Skeletal muscle satellite cell (primary cell): ENCODE results near the gene SLC11A2.

Experiments
- H3K27me3 ChIP-seq: 2 replicates; pipeline ENCODE4 v1.7.0; 2013; ENCODE audit warnings: low read length; ENCODE audit not compliant: control insufficient read depth, insufficient read depth
- H3K36me3 ChIP-seq: 2 replicates; pipeline ENCODE4 v1.7.0; 2013; ENCODE audit warnings: mild to moderate bottlenecking, control low read depth, low read length; ENCODE audit not compliant: insufficient read depth
- H3K4me1 ChIP-seq: 2 replicates; pipeline ENCODE4 v1.7.0; 2013; ENCODE audit warnings: low read length; ENCODE audit not compliant: control insufficient read depth, insufficient read depth
- H3K4me2 ChIP-seq: 2 replicates; pipeline ENCODE4 v1.7.0; 2013; ENCODE audit warnings: mild to moderate bottlenecking, low read length
- H3K4me3 ChIP-seq: 2 replicates; pipeline ENCODE4 v1.7.0; 2013; ENCODE audit warnings: low read length
- H3K9ac ChIP-seq: 2 replicates; pipeline ENCODE4 v1.7.0; 2013; ENCODE audit warnings: mild to moderate bottlenecking, low read depth, low read length, moderate library complexity
- H3K9me3 ChIP-seq: replicated peaks from 2 replicates; pipeline ENCODE4 v1.7.0; 2013; ENCODE audit warnings: mild to moderate bottlenecking, control low read depth, low read length

Gene SLC11A2

DNA sequence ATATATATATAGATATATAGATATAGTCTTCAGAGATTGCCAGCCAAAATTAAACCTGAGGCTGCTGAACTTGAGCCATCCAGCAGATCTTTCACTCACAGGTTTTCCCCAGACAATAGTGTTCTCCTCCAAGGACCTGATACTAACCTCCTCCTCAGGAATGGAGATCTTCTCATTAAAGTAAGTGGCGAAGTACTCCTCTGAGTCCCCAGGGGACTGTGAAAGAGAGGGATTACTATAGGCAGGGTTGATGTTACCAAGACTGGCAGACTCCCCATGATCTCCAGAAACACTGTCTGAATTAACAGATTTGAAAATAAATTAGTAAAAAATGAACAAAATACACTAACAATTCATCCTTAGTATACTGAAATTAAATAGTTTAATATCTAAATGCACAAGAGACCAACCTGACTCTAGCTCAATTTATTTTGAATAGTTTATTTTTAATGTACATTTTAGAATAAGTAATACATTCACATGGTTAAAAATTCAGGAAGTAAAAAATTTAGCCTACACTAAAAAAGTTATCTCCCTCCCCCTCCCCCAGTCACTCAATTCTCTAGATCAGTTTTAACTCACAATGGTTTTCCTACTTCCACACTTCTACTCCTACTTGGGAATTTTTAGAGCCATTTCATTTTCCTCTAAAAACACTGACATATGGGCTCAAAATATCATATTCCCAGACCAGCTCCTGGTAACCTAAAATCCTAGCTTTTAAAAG lies 17.7 kb downstream of the SLC11A2 start:
- H3K9me3 ChIP-seq, result no peaks in the 10 kb centered on the region
- H3K36me3 ChIP-seq, result peaks cover 9% of the 10 kb centered on the region
- peak overlapping the region; percentile 72 for H3K9ac ChIP-seq
- peak overlapping the region; percentile 71 for H3K4me2 ChIP-seq
- H3K27me3 ChIP-seq, result no peaks in the 10 kb centered on the region
- peaks cover 40% of the 10 kb centered on the region for H3K4me1 ChIP-seq
- peak overlapping the region; percentile 31 for H3K4me3 ChIP-seq

DNA sequence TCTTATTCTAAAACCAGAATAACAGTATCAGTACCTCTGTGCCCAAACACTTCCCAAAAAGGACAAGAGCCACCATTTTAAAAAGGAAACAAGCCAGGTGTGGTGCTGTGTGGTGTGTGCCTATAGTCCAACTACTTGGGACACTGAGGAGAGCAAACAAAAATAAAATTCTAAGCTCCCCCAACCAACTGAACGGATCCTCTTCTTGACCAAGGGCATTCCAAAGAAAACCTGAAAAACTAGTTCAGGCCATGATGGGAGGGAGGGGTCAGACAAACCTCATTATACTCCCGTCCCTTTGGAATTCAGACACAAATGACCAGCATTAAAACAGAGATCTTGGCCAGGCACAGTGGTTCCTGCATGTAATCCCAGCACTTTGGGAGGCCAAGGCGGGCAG lies 20.5 kb downstream of the SLC11A2 start:
- Histone ChIP-seq H3K9me3 (no peaks in the 10 kb centered on the region), H3K27me3 (no peaks in the 10 kb centered on the region), H3K36me3 (peaks cover 15% of the 10 kb centered on the region), H3K4me3 (no peak overlapping the region), H3K4me2 (no peak overlapping the region), H3K9ac (no peak overlapping the region), H3K4me1 (peaks cover 22% of the 10 kb centered on the region)

DNA sequence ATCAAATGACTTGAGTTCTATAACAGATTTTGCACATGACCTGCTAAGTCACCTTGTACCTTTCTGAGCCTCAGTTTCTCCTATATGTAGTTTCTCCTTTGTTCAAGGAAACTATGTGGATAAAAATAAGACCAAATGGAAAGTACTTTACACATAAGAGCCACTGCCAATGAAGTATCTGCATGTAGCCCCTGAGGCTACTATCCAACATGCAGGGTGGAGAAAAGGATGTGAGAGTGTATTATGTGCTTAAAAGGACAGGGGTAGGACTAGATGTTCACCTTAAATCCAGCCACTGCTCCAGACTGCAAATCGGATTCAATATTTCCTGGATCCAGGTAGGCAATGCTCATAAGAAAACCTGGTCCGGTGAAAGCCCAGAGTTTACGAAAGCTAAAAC lies 21.2 kb downstream of the SLC11A2 start:
- H3K36me3 ChIP-seq, result peaks cover 16% of the 10 kb centered on the region
- H3K27me3 ChIP-seq, result no peaks in the 10 kb centered on the region
- H3K4me1 ChIP-seq, result peaks cover 21% of the 10 kb centered on the region
- H3K9ac ChIP-seq, result no peak overlapping the region
- no peak overlapping the region for H3K4me2 ChIP-seq
- no peaks in the 10 kb centered on the region for H3K9me3 ChIP-seq
- H3K4me3 ChIP-seq, result no peak overlapping the region

DNA sequence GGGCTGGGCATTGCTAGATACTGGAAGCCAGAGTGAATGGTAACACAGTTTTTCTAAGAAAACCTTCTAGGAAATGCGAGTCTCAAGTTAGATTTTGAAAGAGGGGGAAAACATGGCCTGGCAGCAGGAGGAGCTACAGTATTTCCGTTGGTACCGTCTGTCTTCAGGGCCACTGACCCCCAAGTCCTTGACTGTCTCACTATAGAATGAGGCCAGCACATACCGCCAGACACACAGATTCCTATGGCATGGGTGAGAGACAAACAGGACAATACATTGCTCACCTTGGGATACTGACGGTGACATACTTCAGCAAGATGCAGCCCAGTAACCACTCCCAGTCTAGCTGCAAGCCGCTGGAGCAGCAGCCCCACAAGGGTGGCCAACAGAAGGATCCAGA lies 21.7 kb downstream of the SLC11A2 start:
- H3K4me2 ChIP-seq, result no peak overlapping the region
- no peak overlapping the region for H3K9ac ChIP-seq
- H3K9me3 ChIP-seq, result no peaks in the 10 kb centered on the region
- peaks cover 17% of the 10 kb centered on the region for H3K4me1 ChIP-seq
- no peak overlapping the region for H3K4me3 ChIP-seq
- peaks cover 19% of the 10 kb centered on the region for H3K36me3 ChIP-seq
- H3K27me3 ChIP-seq, result no peaks in the 10 kb centered on the region

DNA sequence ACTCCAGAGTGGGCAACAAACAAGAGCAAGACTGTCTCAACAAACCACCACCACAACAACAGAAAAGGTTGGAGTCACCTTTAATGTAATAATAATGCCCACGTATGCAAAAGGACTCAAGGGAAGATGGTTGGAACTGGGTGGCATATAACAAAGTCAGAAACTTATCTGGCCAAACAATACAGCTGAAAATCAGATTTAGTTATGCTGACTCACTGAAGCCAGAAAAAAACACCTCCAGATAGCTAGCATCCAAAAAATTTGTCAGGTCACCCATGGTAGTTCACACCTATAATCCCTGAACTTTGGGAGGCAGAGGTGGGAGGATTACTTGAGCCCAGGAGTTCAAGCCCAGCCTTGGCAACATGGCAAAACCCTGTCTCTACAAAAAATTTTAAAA lies 24.4 kb downstream of the SLC11A2 start:
- peaks cover 25% of the 10 kb centered on the region for H3K36me3 ChIP-seq
- H3K27me3 ChIP-seq, result no peaks in the 10 kb centered on the region
- no peak overlapping the region for H3K4me3 ChIP-seq
- no peak overlapping the region for H3K9ac ChIP-seq
- no peaks in the 10 kb centered on the region for H3K9me3 ChIP-seq
- peaks cover 7% of the 10 kb centered on the region for H3K4me1 ChIP-seq
- no peak overlapping the region for H3K4me2 ChIP-seq

DNA sequence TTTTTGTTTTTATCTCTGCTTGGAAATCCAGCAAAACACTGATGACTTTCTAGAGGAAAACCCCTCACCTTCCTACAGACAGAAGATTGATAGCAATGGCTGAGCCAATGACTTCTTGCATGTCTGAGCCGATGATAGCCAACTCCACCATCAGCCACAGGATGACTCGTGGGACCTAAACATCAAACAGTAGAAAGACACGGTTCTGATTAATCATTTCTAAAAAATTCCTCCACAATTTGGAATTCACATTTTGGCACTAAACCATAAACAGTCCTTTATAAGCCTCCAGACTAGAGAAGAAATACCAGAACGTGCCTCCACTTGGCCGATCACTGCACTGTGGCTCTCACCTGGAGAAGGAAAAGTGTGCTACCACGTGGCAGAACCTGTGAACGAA lies 25.9 kb downstream of the SLC11A2 start:
- H3K4me3 ChIP-seq, result no peak overlapping the region
- H3K4me2 ChIP-seq, result no peak overlapping the region
- no peaks in the 10 kb centered on the region for H3K27me3 ChIP-seq
- peaks cover 37% of the 10 kb centered on the region for H3K36me3 ChIP-seq
- no peak overlapping the region for H3K9ac ChIP-seq
- peaks cover 7% of the 10 kb centered on the region for H3K4me1 ChIP-seq
- H3K9me3 ChIP-seq, result no peaks in the 10 kb centered on the region

DNA sequence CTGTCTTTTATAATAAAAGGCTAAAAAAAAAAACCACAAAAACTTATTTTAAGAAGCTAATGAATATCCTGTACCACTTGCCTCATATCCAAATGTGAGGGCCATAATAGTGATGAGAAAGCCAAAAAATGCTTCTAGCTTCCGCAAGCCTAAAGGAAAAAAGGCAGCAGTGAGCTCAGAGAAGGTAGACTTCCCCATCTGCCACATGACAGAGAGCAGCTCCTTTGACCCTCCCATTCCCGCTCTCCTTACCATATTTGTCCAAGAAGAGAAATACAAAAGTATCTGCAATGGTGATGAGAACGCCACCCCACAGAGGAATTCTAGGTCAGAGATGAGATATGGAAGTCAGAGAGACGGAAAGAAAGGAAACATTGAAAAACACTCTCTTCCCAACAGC lies 27.1 kb downstream of the SLC11A2 start:
- Histone ChIP-seq H3K4me1 (peaks cover 7% of the 10 kb centered on the region), H3K9me3 (no peaks in the 10 kb centered on the region), H3K36me3 (peaks cover 36% of the 10 kb centered on the region), H3K9ac (no peak overlapping the region), H3K4me2 (no peak overlapping the region), H3K27me3 (no peaks in the 10 kb centered on the region), H3K4me3 (no peak overlapping the region)

DNA sequence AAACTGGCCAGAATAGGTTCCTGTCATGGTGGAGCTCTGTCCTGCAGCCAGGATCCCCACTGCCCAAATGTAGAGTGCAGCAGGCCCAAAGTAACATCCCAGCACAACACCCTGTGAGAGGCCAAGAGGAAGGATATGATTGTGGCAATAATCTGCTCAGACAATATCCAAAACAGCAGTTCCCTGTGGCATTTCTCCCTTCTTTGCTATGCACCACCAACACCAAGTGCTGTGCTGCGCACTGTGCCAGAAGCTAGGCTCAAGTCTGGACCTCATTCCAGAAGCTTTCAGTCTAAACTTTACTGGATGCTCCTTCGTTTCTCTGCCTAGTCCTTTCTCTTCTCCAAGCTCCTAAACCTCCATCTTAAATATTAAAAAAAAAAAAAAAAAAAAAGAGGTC lies 33.4 kb downstream of the SLC11A2 start:
- Histone ChIP-seq H3K9ac (no peak overlapping the region), H3K4me1 (no peaks in the 10 kb centered on the region), H3K4me2 (no peak overlapping the region), H3K36me3 (peaks cover 44% of the 10 kb centered on the region), H3K9me3 (no peaks in the 10 kb centered on the region), H3K27me3 (no peaks in the 10 kb centered on the region), H3K4me3 (no peak overlapping the region)

DNA sequence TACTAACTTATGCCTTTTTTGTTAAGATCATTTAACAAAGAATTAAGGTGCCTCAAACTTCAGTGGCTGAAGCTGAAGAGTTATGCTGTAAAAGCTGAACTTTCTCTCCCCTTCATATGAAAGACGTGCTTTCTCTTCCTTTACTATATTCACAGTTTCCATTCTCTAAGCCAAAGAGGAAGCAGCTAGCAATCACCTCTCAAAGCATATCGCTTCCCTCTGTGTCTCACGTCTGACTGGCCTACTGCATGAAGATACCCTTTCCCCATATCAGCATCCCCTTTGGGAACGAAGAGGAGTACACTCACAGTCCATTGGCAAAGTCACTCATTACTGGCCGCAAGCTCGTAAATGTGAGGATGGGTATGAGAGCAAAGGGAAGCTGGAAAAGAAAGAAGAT lies 34.9 kb downstream of the SLC11A2 start:
- Histone ChIP-seq H3K4me2 (no peak overlapping the region), H3K9ac (no peak overlapping the region), H3K36me3 (peaks cover 38% of the 10 kb centered on the region), H3K4me1 (no peaks in the 10 kb centered on the region), H3K4me3 (no peak overlapping the region), H3K9me3 (no peaks in the 10 kb centered on the region), H3K27me3 (no peaks in the 10 kb centered on the region)

DNA sequence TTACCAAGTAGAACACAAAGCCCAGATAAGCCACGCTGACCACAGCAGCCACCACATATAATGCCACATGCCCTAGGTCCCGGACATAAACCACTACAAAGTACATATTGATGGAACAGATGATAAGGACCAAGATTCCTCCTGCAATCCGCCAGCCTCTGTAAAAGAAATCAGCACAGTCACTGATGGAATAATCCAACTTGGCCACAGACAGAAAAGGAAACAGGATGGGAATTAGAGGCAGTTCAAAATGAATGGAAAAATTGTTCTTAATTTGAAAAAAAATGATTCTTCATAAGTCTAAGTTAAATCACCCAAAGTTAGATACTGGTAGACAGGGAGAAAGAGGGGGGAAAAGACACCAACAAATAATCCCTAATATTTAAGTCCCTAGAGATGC lies 35.4 kb downstream of the SLC11A2 start:
- Histone ChIP-seq H3K4me3 (no peak overlapping the region), H3K9ac (no peak overlapping the region), H3K9me3 (no peaks in the 10 kb centered on the region), H3K36me3 (peaks cover 35% of the 10 kb centered on the region), H3K27me3 (no peaks in the 10 kb centered on the region), H3K4me2 (no peak overlapping the region), H3K4me1 (no peaks in the 10 kb centered on the region)

DNA sequence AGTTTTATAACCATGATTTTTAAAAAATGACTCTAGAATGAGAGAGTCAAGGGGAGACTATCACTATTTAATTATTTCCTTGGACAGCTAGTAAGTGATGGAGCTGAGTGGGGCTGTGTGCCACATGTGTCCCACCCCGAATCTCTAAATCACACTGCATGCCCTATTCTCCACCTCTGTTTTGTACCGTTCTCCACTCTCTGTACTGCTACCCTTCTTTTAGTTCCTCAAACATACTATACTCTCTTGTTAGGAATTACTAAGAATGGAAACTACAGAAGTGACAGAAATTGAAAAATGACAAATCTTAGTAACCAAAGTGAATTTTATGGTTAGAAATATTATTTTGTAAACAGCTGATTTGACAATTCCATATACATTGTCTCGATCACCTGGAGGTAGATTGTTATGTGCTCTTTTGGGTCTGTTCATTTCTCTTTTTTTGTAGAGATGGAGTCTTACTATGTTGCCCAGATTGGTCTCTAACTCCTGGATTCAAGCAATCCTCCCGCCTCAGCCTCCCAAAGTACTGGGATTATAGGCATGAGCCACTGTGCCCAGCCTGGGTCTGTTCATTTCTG lies 35.9 kb downstream of the SLC11A2 start:
- Histone ChIP-seq H3K4me3 (no peak overlapping the region), H3K9ac (no peak overlapping the region), H3K4me1 (peaks cover 5% of the 10 kb centered on the region), H3K36me3 (peaks cover 30% of the 10 kb centered on the region), H3K27me3 (no peaks in the 10 kb centered on the region), H3K9me3 (no peaks in the 10 kb centered on the region), H3K4me2 (no peak overlapping the region)

DNA sequence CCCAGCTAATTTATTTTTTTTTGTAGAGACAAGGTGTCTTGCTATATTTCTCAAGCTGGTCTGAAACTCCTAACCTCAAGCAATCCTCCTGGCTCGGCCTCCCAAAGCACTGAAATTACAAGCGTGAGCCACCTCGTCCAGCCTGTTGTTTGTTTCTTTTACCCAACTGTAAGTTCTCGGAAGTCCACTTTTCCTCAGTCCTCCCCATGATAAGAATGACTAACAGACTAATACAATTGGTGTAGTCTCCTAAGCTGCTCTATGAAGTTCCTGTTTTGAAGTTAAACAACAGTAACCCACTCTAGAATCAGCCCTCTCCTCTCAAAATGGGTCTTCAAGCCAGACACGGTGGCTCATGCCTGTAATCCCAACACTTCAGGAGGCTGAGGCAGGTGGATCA lies 37.3 kb downstream of the SLC11A2 start:
- H3K9me3 ChIP-seq, result no peaks in the 10 kb centered on the region
- no peaks in the 10 kb centered on the region for H3K27me3 ChIP-seq
- peaks cover 22% of the 10 kb centered on the region for H3K36me3 ChIP-seq

More for the DNA sequence above, 37.3 kb downstream of the SLC11A2 start:
- Histone ChIP-seq H3K4me2 (no peak overlapping the region), H3K4me1 (peaks cover 16% of the 10 kb centered on the region), H3K4me3 (no peak overlapping the region), H3K9ac (no peak overlapping the region)
